Chondrocyte (in vitro differentiated cells): ENCODE data around the gene HTR2C. TPM values are rescaled to one million over a fixed set of nuclear protein-coding genes. Genes with fewer than 3 reads are reported as not detected.
"Not testable (repeated sequence)": the region's sequence is repeated elsewhere in the genome, so short reads cannot be mapped to it uniquely, and the experiment has no call there.

Experiments
- DNase-seq: peaks from one replicate; pipeline ENCODE4 v3.0.0; 2021; ENCODE audit warnings: mixed read lengths, low spot score
- H3K27ac Mint-ChIP-seq: one replicate; pipeline ENCODE4 v1.8.0; 2021; ENCODE audit warnings: mild to moderate bottlenecking, moderate library complexity, mixed read lengths; ENCODE audit not compliant: unreplicated experiment
- H3K27me3 Mint-ChIP-seq: 2 replicates; pipeline ENCODE4 v1.8.0; 2021; ENCODE audit warnings: low read depth, mixed read lengths
- H3K36me3 Mint-ChIP-seq: 2 replicates; pipeline ENCODE4 v1.8.0; 2021; ENCODE audit warnings: low read depth, mixed read lengths
- H3K4me1 Mint-ChIP-seq: 2 replicates; pipeline ENCODE4 v1.8.0; 2021; ENCODE audit warnings: low read depth, mild to moderate bottlenecking, mixed read lengths
- H3K4me3 Mint-ChIP-seq: one replicate; pipeline ENCODE4 v1.8.0; 2021; ENCODE audit warnings: mild to moderate bottlenecking, moderate library complexity, mixed read lengths; ENCODE audit not compliant: unreplicated experiment
- H3K9me3 Mint-ChIP-seq: 2 replicates; pipeline ENCODE4 v1.8.0; 2021; ENCODE audit warnings: low read depth, mixed read lengths
- CTCF ChIP-seq: fragments of 200-600 bp; sonication (generic); IDR thresholded peaks from 2 replicates; pipeline ENCODE4 v1.5.0; 2021; ENCODE audit warnings: antibody characterized with exemption, mild to moderate bottlenecking, moderate library complexity
- total RNA-seq: library from RNA; stranded (reverse); gene quantifications from 3 replicates; pipeline ENCODE4 v1.2.1, GENCODE V29; 2021

Gene HTR2C
- total RNA-seq, 1 donor from 2014 or later: not detected

- Mint-ChIP-seq H3K4me1 (no peaks in the 10 kb centered on the region), H3K9me3 (no peaks in the 10 kb centered on the region), H3K36me3 (no peaks in the 10 kb centered on the region), H3K27ac (no peak overlapping the region), H3K27me3 (peaks cover 18% of the 10 kb centered on the region), H3K4me3 (no peak overlapping the region)
- DNase-seq: no peak
- no peak for TF ChIP-seq CTCF
Observed at GRCh38 chrX:114906984-114907510, 323.2 kb downstream of the HTR2C start.

GRCh38 chrX:114924423-114924822 is 340.5 kb downstream of the HTR2C start:
- no peaks in the 10 kb centered on the region for H3K9me3 Mint-ChIP-seq
- peaks cover 5% of the 10 kb centered on the region for H3K4me1 Mint-ChIP-seq
- no peak for TF ChIP-seq CTCF
- H3K27me3 Mint-ChIP-seq: no peaks in the 10 kb centered on the region
- H3K27ac Mint-ChIP-seq: peak overlapping the region; percentile 14
- H3K4me3 Mint-ChIP-seq: no peak overlapping the region
- H3K36me3 Mint-ChIP-seq: no peaks in the 10 kb centered on the region
- no peak for DNase-seq

DNA sequence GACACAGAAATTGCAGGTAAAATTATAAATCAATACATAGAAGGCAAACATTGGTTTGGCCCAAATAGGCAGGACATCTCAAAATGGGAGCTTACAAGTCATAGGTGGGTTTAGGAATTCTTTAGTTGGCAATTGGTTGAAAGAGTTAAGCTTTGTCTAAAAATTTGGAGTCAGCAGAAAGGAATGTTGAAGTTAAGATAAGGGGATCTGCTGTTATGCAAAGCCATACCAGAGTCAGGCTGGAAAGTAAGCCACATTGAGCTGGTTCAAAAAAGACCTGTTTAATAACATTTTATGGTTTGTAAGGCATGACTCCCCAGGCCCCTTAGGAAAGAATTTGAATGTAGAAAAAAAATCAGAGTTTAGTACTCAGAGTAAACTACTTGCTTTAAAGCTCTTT is 341.0 kb downstream of the HTR2C start:
- no peaks in the 10 kb centered on the region for H3K36me3 Mint-ChIP-seq
- DNase-seq: no peak

DNA sequence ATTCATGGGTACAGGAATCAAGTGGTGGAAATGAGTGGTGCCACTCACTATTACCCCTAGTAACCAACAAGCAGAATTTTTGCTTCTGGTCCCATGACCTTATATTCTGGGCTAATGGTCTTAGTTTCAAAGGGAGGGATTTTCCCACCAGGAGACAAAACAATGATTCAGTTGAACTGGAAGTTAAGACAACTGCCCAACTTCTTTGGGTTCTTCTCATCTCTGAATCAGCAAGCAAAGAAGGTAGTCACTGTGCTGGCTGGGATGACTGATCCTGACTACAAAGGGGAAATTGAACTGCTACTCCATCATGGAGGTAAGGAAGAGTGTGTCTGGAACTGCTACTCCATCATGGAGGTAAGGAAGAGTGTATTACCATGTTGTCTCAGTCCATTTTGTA is 346.3 kb downstream of the HTR2C start:
- Mint-ChIP-seq H3K9me3 (peaks cover 8% of the 10 kb centered on the region), H3K27ac (no peak overlapping the region), H3K36me3 (no peaks in the 10 kb centered on the region), H3K4me3 (no peak overlapping the region), H3K4me1 (no peaks in the 10 kb centered on the region), H3K27me3 (no peaks in the 10 kb centered on the region)
- TF ChIP-seq CTCF: no peak
- no peak for DNase-seq

More for the DNA sequence above, 341.0 kb downstream of the HTR2C start:
- TF ChIP-seq CTCF: no peak
- H3K4me1 Mint-ChIP-seq: peaks cover 5% of the 10 kb centered on the region
- H3K27ac Mint-ChIP-seq: peak overlapping the region; percentile 14
- H3K4me3 Mint-ChIP-seq: no peak overlapping the region
- no peaks in the 10 kb centered on the region for H3K27me3 Mint-ChIP-seq
- no peaks in the 10 kb centered on the region for H3K9me3 Mint-ChIP-seq

GRCh38 chrX:114932550-114932949 is 348.7 kb downstream of the HTR2C start:
- H3K4me3 Mint-ChIP-seq: no peak overlapping the region
- H3K9me3 Mint-ChIP-seq: peaks cover 8% of the 10 kb centered on the region
- no peaks in the 10 kb centered on the region for H3K4me1 Mint-ChIP-seq
- no peaks in the 10 kb centered on the region for H3K27me3 Mint-ChIP-seq
- no peaks in the 10 kb centered on the region for H3K36me3 Mint-ChIP-seq
- H3K27ac Mint-ChIP-seq: no peak overlapping the region
- no peak for TF ChIP-seq CTCF
- DNase-seq: no peak

- H3K9me3 Mint-ChIP-seq: not testable (repeated sequence)
Observed at GRCh38 chrX:114933291-114933690, 349.4 kb downstream of the HTR2C start.

DNA sequence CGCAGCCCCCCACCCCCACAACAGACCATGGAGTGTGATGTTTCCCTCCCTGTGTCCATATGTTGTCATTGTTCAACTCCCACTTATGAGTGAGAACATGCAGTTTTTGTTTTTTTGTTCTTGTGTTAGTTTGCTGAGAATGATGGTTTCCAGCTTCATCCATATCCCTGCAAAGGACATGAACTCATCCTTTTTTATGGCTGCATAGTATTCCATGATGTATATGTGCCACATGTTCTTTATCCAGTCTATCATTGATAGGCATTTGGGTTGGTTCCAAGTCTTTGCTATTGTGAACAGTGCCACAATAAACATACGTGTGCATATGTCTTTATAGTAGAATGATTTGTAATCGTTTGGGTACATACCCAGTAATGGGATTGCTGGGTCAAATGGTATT is 353.2 kb downstream of the HTR2C start:
- DNase-seq, H3K36me3 Mint-ChIP-seq, H3K4me1 Mint-ChIP-seq, H3K27ac Mint-ChIP-seq, H3K9me3 Mint-ChIP-seq, H3K4me3 Mint-ChIP-seq, H3K27me3 Mint-ChIP-seq: not testable (repeated sequence)

More at GRCh38 chrX:114933291-114933690, 349.4 kb downstream of the HTR2C start:
- not testable (repeated sequence) for DNase-seq, H3K4me3 Mint-ChIP-seq, H3K27me3 Mint-ChIP-seq, H3K36me3 Mint-ChIP-seq, H3K27ac Mint-ChIP-seq, H3K4me1 Mint-ChIP-seq
